CD4-positive, alpha-beta T cell (primary cell): Measurements from ENCODE around the gene NTM. TPM values are rescaled to one million over a fixed set of nuclear protein-coding genes. Genes with fewer than 3 reads are reported as not detected.

Experiments used
- ATAC-seq: fragments of 200-7000 bp; cut with Tn5 transposase; one replicate; pipeline ENCODE4 v1.10.0; 2022; ENCODE audit warnings: mild to moderate bottlenecking; ENCODE audit not compliant: poor library complexity
- CTCF ChIA-PET: fragments of 350-600 bp; sonication (Branson Sonifier 250); formaldehyde crosslinking; loops from one replicate; lab custom pipeline; 2021; ENCODE audit warnings: antibody characterized with exemption, inconsistent platforms; lab: Charles Lee
- POLR2A ChIA-PET: fragments of 350-600 bp; sonication (Branson Sonifier 250); formaldehyde crosslinking; loops from one replicate; lab custom pipeline; 2021; ENCODE audit warnings: antibody characterized with exemption, inconsistent platforms; lab: Charles Lee
- DNase-seq, 14 experiments: peaks; one replicate each; pipeline ENCODE4 v3.0.0-alpha.2; 2013 to 2020; ENCODE audit warnings: mixed read lengths in 2 of 14
- H3K27ac ChIP-seq, 2 donors: one replicate each; pipeline versions ENCODE4 v1.5.1 to v1.7.0; 2013; ENCODE audit warnings: low read length in 2 of 2, low read depth in 1 of 2, mild to moderate bottlenecking in 1 of 2
- H3K27me3 ChIP-seq, 2 experiments: 1 replicate in 1 of 2; 2 replicates in 1 of 2; pipeline versions ENCODE4 v1.6.1 to v1.7.0; 2013; ENCODE audit warnings: low read length in 2 of 2, control low read depth in 1 of 2, mild to moderate bottlenecking in 1 of 2, moderate library complexity in 1 of 2; ENCODE audit not compliant: insufficient read depth in 2 of 2, control insufficient read depth in 1 of 2
- H3K36me3 ChIP-seq: one replicate; pipeline ENCODE4 v1.6.1; 2013; ENCODE audit warnings: low read length, control low read depth; ENCODE audit not compliant: insufficient read depth
- H3K4me1 ChIP-seq: one replicate; pipeline ENCODE4 v1.6.1; 2013; ENCODE audit warnings: low read length, control low read depth; ENCODE audit not compliant: insufficient read depth
- H3K4me3 ChIP-seq: one replicate; pipeline ENCODE4 v1.5.1; 2013; ENCODE audit warnings: mild to moderate bottlenecking, low read length, moderate library complexity
- H3K9me3 ChIP-seq, 2 experiments: 1 replicate in 1 of 2; 2 replicates in 1 of 2; pipeline versions ENCODE4 v1.6.1 to v1.7.0; 2013; ENCODE audit warnings: low read length in 2 of 2, mild to moderate bottlenecking in 2 of 2, control low read depth in 1 of 2, moderate library complexity in 1 of 2; ENCODE audit not compliant: control insufficient read depth in 1 of 2, insufficient read depth in 1 of 2
- H3K27ac Mint-ChIP-seq: one replicate; pipeline ENCODE4 v1.8.0; 2020; ENCODE audit warnings: mixed read lengths
- H3K27me3 Mint-ChIP-seq: one replicate; pipeline ENCODE4 v1.8.0; 2021; ENCODE audit warnings: mixed read lengths
- H3K36me3 Mint-ChIP-seq: one replicate; pipeline ENCODE4 v1.8.0; 2021; ENCODE audit warnings: low read depth, mixed read lengths
- H3K4me1 Mint-ChIP-seq: one replicate; pipeline ENCODE4 v1.8.0; 2021; ENCODE audit warnings: low read depth, mixed read lengths
- H3K4me3 Mint-ChIP-seq: one replicate; pipeline ENCODE4 v1.8.0; 2020; ENCODE audit warnings: mild to moderate bottlenecking, mixed read lengths
- H3K9me3 Mint-ChIP-seq: one replicate; pipeline ENCODE4 v1.8.0; 2020; ENCODE audit warnings: mixed read lengths
- intact Hi-C, 2 experiments: fragments of 100-400 bp; cut with DNase I in 1 of 2; cut with micrococcal nuclease in 1 of 2; formaldehyde crosslinking; loops; one replicate each; pipeline versions ENCODE4 v1.15.1 to v1.9.0; 2023 to 2025; cut with DNase I, micrococcal nuclease
- total RNA-seq, 174 experiments: library from RNA in 2 of 174; stranded (reverse) in 2 of 174; gene quantifications; one replicate each; pipeline ENCODE4 v1.2.3 and lab custom pipeline; 2021 to 2026
- TF ChIP-seq, protein P1 (sequence below): fragments of 200-600 bp; IDR thresholded peaks from one replicate; pipeline ENCODE4 v1.8.0; 2022; ENCODE audit warnings: antibody characterized with exemption, mild to moderate bottlenecking

The NTM gene
- total RNA-seq, 2 experiments from 2014 or later, result not detected

DNA sequence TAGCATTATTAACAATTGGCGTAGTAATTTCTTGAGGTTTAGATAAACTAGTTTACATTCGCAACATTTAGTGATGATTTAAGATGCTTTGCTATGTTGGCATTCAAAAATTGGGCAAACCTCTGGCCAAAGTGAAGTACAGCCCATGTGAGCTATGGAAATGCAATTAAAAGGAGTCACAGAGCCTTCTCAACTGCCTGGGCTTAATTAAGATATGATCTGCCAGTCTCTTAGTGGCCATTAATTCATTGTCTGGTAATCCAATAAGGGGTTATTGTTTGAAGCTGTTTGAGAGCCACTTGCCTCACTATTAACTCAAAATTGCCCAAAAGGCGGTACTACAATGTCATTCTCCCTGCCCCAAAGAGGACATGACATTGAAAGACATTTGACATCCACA is 608.9 kb downstream of the NTM start:
- H3K9me3 Mint-ChIP-seq, result peaks cover 7% of the 10 kb centered on the region
- no peaks in the 10 kb centered on the region for H3K9me3 ChIP-seq
- H3K36me3 Mint-ChIP-seq, result no peaks in the 10 kb centered on the region
- no peaks in the 10 kb centered on the region for H3K36me3 ChIP-seq
- intact Hi-C loops, result no loop called here
- H3K27ac ChIP-seq, result no peak overlapping the region
- TF ChIP-seq, protein P1, sequence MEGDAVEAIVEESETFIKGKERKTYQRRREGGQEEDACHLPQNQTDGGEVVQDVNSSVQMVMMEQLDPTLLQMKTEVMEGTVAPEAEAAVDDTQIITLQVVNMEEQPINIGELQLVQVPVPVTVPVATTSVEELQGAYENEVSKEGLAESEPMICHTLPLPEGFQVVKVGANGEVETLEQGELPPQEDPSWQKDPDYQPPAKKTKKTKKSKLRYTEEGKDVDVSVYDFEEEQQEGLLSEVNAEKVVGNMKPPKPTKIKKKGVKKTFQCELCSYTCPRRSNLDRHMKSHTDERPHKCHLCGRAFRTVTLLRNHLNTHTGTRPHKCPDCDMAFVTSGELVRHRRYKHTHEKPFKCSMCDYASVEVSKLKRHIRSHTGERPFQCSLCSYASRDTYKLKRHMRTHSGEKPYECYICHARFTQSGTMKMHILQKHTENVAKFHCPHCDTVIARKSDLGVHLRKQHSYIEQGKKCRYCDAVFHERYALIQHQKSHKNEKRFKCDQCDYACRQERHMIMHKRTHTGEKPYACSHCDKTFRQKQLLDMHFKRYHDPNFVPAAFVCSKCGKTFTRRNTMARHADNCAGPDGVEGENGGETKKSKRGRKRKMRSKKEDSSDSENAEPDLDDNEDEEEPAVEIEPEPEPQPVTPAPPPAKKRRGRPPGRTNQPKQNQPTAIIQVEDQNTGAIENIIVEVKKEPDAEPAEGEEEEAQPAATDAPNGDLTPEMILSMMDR, result no peak
- ChIA-PET CTCF (interaction anchor here (1.1 kb wide), 1 partner anchor 19 kb away, joined by 3 read pairs; no protein-coding TSS in a partner anchor), POLR2A (no interaction called here)
- H3K27ac Mint-ChIP-seq, result no peak overlapping the region
- no peaks in the 10 kb centered on the region for H3K27me3 Mint-ChIP-seq
- H3K4me3 ChIP-seq, result no peak overlapping the region
- no peaks in the 10 kb centered on the region for H3K27me3 ChIP-seq
- H3K4me1 Mint-ChIP-seq, result no peaks in the 10 kb centered on the region
- no peak for ATAC-seq
- no peak overlapping the region for H3K4me3 Mint-ChIP-seq
- H3K4me1 ChIP-seq, result no peaks in the 10 kb centered on the region
- DNase-seq, result no peak

DNA sequence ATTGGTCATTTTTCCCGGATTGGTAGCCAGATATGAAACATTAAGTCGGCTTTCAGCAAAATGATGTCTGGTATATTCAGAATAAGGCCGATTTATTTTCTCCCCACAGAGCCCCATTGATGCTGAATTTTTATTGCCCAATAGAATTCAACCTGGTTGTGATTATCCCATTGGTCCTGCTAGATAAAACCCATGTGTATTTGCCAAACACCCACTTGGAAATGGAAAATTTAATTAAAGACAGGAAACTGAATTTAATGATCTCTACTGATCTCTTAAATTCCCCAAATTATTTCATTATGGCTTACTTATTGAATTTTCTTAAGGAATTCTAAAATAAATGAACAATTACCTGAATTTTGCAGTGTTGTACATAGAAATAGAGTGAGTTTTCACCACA is 609.8 kb downstream of the NTM start:
- H3K4me3 ChIP-seq, result no peak overlapping the region
- no peak overlapping the region for H3K27ac ChIP-seq
- ChIA-PET POLR2A (no interaction called here), CTCF (no interaction called here)
- no peak overlapping the region for H3K4me3 Mint-ChIP-seq
- H3K27me3 ChIP-seq, result no peaks in the 10 kb centered on the region
- no peaks in the 10 kb centered on the region for H3K27me3 Mint-ChIP-seq
- DNase-seq (no peak), ATAC-seq (no peak)
- H3K9me3 Mint-ChIP-seq, result peaks cover 10% of the 10 kb centered on the region
- TF ChIP-seq, protein P1, result no peak
- no peaks in the 10 kb centered on the region for H3K36me3 ChIP-seq
- intact Hi-C loops, result no loop called here
- H3K36me3 Mint-ChIP-seq, result no peaks in the 10 kb centered on the region
- H3K27ac Mint-ChIP-seq, result no peak overlapping the region
- no peaks in the 10 kb centered on the region for H3K4me1 Mint-ChIP-seq
- H3K4me1 ChIP-seq, result no peaks in the 10 kb centered on the region
- H3K9me3 ChIP-seq, result no peaks in the 10 kb centered on the region

DNA sequence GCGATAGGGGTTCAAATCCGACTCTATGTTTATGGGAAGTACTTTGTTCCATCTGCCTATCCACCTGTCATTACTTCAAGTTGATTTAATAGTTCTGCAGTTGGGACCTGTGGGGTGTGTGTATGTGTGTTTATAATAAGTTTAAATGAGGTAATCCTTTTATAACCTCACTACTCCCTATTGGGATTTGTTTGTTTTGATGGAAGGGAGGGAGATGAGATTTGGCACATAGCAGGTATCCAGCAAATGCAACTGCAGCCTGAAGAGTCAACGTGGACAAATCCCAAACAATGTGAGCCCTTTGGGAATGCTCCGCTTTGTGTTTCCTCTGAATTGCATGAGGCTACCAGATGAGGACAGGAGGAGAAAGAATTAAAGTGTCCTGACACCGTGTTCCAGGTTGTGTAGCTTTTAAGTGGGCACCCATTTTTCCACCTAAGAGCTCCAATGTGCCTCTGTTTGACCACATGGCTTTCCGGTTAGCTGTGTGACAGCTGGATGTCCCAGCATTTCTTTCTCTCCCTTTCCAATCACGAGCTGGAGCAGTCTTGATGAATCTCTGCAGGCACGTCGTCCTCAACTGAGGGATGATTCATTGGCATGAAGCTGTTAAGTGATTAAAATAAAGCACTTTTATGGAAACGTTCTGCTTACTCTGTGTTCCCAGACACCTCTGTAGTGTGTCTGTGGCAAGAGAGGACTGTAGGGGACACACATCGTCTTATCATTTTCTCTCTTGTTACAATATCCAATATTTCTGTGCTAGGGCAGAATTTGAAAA is 610.7 kb downstream of the NTM start:
- Mint-ChIP-seq H3K9me3 (peaks cover 14% of the 10 kb centered on the region), H3K27ac (no peak overlapping the region), H3K27me3 (no peaks in the 10 kb centered on the region), H3K36me3 (no peaks in the 10 kb centered on the region), H3K4me3 (no peak overlapping the region), H3K4me1 (no peaks in the 10 kb centered on the region)
- intact Hi-C loops, result no loop called here
- H3K4me3 ChIP-seq, result no peak overlapping the region
- ATAC-seq, result no peak
- no peaks in the 10 kb centered on the region for H3K9me3 ChIP-seq
- ChIA-PET POLR2A (no interaction called here), CTCF (no interaction called here)
- TF ChIP-seq, protein P1, result no peak
- no peaks in the 10 kb centered on the region for H3K36me3 ChIP-seq
- DNase-seq, result no peak
- no peaks in the 10 kb centered on the region for H3K27me3 ChIP-seq
- no peak overlapping the region for H3K27ac ChIP-seq
- no peaks in the 10 kb centered on the region for H3K4me1 ChIP-seq
